Hepatocyte (in vitro differentiated cells): Measurements from ENCODE around the gene RANBP17. TPM values are rescaled to one million over a fixed set of nuclear protein-coding genes. Genes with fewer than 3 reads are reported as not detected.
"Not testable (repeated sequence)": the region's sequence is repeated elsewhere in the genome, so short reads cannot be mapped to it uniquely, and the experiment has no call there.

Source experiments
- DNase-seq: peaks from one replicate; pipeline ENCODE4 v3.0.0-alpha.2; 2016; ENCODE audit warnings: low spot score
- H2AFZ ChIP-seq: fragments of 200-600 bp; sonication (generic); 2 replicates; pipeline ENCODE4 v1.6.0; 2016; ENCODE audit warnings: antibody characterized with exemption, mild to moderate bottlenecking
- H3K27ac ChIP-seq: fragments of 200-600 bp; sonication (generic); 2 replicates; pipeline ENCODE4 v1.5.1; 2016; ENCODE audit warnings: mild to moderate bottlenecking
- H3K27me3 ChIP-seq: fragments of 200-600 bp; sonication (generic); 2 replicates; pipeline ENCODE4 v1.6.1; 2016
- H3K36me3 ChIP-seq: fragments of 200-600 bp; sonication (generic); replicated peaks from 2 replicates; pipeline ENCODE4 v1.5.1; 2016; ENCODE audit warnings: low read depth; ENCODE audit not compliant: insufficient read depth
- H3K4me1 ChIP-seq: fragments of 200-600 bp; sonication (generic); 2 replicates; pipeline ENCODE4 v1.5.1; 2016; ENCODE audit warnings: mild to moderate bottlenecking, moderate library complexity; ENCODE audit not compliant: insufficient read depth
- H3K4me2 ChIP-seq: fragments of 200-600 bp; sonication (generic); 2 replicates; pipeline ENCODE4 v1.6.0; 2016
- H3K4me3 ChIP-seq: fragments of 200-600 bp; sonication (generic); 2 replicates; pipeline ENCODE4 v1.5.1; 2016; ENCODE audit warnings: mild to moderate bottlenecking
- H3K79me2 ChIP-seq: fragments of 200-600 bp; sonication (generic); 2 replicates; pipeline ENCODE4 v1.6.0; 2017; ENCODE audit warnings: mild to moderate bottlenecking
- H3K9me2 ChIP-seq: fragments of 200-600 bp; sonication (generic); replicated peaks from 2 replicates; pipeline ENCODE4 v1.6.0; 2017; ENCODE audit warnings: mild to moderate bottlenecking; ENCODE audit not compliant: insufficient read depth
- H3K9me3 ChIP-seq: fragments of 200-600 bp; sonication (generic); 2 replicates; pipeline ENCODE4 v1.5.1; 2016; ENCODE audit warnings: low read depth, mild to moderate bottlenecking
- H4K20me1 ChIP-seq: fragments of 200-600 bp; sonication (generic); 2 replicates; pipeline ENCODE4 v1.6.0; 2016; ENCODE audit warnings: mild to moderate bottlenecking; ENCODE audit not compliant: insufficient read depth, poor library complexity, severe bottlenecking
- CTCF ChIP-seq: fragments of 200-600 bp; sonication (generic); IDR thresholded peaks from 2 replicates; pipeline ENCODE4 v1.5.1; 2016; ENCODE audit warnings: antibody characterized with exemption, mild to moderate bottlenecking; ENCODE audit not compliant: poor library complexity
- EZH2 ChIP-seq: fragments of 200-600 bp; sonication (generic); IDR thresholded peaks from 2 replicates; pipeline ENCODE4 v1.6.1; 2016; ENCODE audit warnings: antibody characterized with exemption, mild to moderate bottlenecking, borderline replicate concordance
- EZH2phosphoT487 ChIP-seq: fragments of 200-600 bp; sonication (generic); IDR thresholded peaks from one replicate; pipeline ENCODE4 v1.6.1; 2018; ENCODE audit warnings: antibody characterized with exemption, mild to moderate bottlenecking, low read depth, moderate library complexity; ENCODE audit not compliant: unreplicated experiment, severe bottlenecking
- WGBS: methylation state at CpG from one replicate; pipeline ENCODE4 v1.1.6; 2016; ENCODE audit warnings: low lambda C conversion rate; ENCODE audit errors: missing lambda C conversion rate; 5-methylcytosine and 5-hydroxymethylcytosine counted together
- polyA plus RNA-seq: library from polyadenylated mRNA; unstranded; fragments of >200 nt; fragmentation: Nextera tagmentation; extraction: Ambion mirVana; gene quantifications from 2 replicates; pipeline ENCODE4 v1.2.1, GENCODE V29; 2016
- total RNA-seq: library from RNA; depleted of rRNA; stranded (reverse); fragments of >200 nt; gene quantifications from 2 replicates; pipeline ENCODE4 v1.2.3, GENCODE V29; 2014

The RANBP17 gene
- total and polyA plus RNA-seq, 2 experiments from 2014 or later, result 11.7 to 17.1 TPM

- H4K20me1 ChIP-seq, result no peaks in the 10 kb centered on the region
- peaks cover 4% of the 10 kb centered on the region for H3K4me1 ChIP-seq
- no peaks in the 10 kb centered on the region for H3K9me2 ChIP-seq
- H3K4me3 ChIP-seq, result no peak overlapping the region
- no peak overlapping the region for H2AFZ ChIP-seq
- H3K9me3 ChIP-seq, result no peaks in the 10 kb centered on the region
- no peak for TF ChIP-seq CTCF
- no peak for TF ChIP-seq EZH2
- no peak for TF ChIP-seq EZH2phosphoT487
- no peak overlapping the region for H3K27ac ChIP-seq
- no peaks in the 10 kb centered on the region for H3K27me3 ChIP-seq
- no peaks in the 10 kb centered on the region for H3K79me2 ChIP-seq
- DNase-seq, result no peak
- 78% methylated on average over 2 of the region's 2 CpGs for WGBS
- no peaks in the 10 kb centered on the region for H3K36me3 ChIP-seq
- H3K4me2 ChIP-seq, result no peak overlapping the region
Observed at GRCh38 chr5:170826117-170826516, 35.7 kb upstream of the RANBP17 start.

- Histone ChIP-seq H3K9me2 (no peaks in the 10 kb centered on the region), H3K79me2 (no peaks in the 10 kb centered on the region), H3K36me3 (no peaks in the 10 kb centered on the region), H3K9me3 (no peaks in the 10 kb centered on the region), H3K27me3 (no peaks in the 10 kb centered on the region), H3K4me1 (no peaks in the 10 kb centered on the region), H3K4me2 (no peak overlapping the region), H3K27ac (no peak overlapping the region), H3K4me3 (no peak overlapping the region), H4K20me1 (no peaks in the 10 kb centered on the region), H2AFZ (no peak overlapping the region)
- DNase-seq, result no peak
- WGBS, result 85% methylated on average over 7 of the region's 7 CpGs
- no peak for TF ChIP-seq EZH2
Observed at GRCh38 chr5:170832241-170832640, 29.6 kb upstream of the RANBP17 start.

GRCh38 chr5:170833981-170834380, 27.8 kb upstream of the RANBP17 start:
- H3K9me3 ChIP-seq, H3K4me2 ChIP-seq, H3K27me3 ChIP-seq, H3K36me3 ChIP-seq, H3K27ac ChIP-seq, H4K20me1 ChIP-seq, H3K4me1 ChIP-seq, H2AFZ ChIP-seq, H3K4me3 ChIP-seq, H3K79me2 ChIP-seq, DNase-seq, H3K9me2 ChIP-seq: not testable (repeated sequence)
- WGBS, result 97% methylated on average over 2 of the region's 2 CpGs

- no peaks in the 10 kb centered on the region for H3K27me3 ChIP-seq
- 61% methylated on average over 4 of the region's 4 CpGs for WGBS
- H4K20me1 ChIP-seq, result no peaks in the 10 kb centered on the region
- no peaks in the 10 kb centered on the region for H3K9me2 ChIP-seq
- no peaks in the 10 kb centered on the region for H3K79me2 ChIP-seq
- TF ChIP-seq EZH2 (no peak), EZH2phosphoT487 (no peak), CTCF (no peak)
- no peaks in the 10 kb centered on the region for H3K4me1 ChIP-seq
- no peaks in the 10 kb centered on the region for H3K36me3 ChIP-seq
- H3K9me3 ChIP-seq, result no peaks in the 10 kb centered on the region
- no peak overlapping the region for H3K27ac ChIP-seq
- no peak overlapping the region for H3K4me3 ChIP-seq
- DNase-seq, result no peak
- no peak overlapping the region for H2AFZ ChIP-seq
- H3K4me2 ChIP-seq, result no peak overlapping the region
Observed at GRCh38 chr5:170836226-170836625, 25.6 kb upstream of the RANBP17 start.
